Breast epithelium (tissue), 3 donors: Measurements from ENCODE around the gene MEST.

Source experiments
- CTCF ChIP-seq, 3 donors: fragments of 450-650 bp; IDR thresholded peaks; one replicate each; pipeline ENCODE4 v1.5.1; 2016 to 2017; ENCODE audit warnings: antibody characterized with exemption in 3 of 3, mild to moderate bottlenecking in 3 of 3, moderate library complexity in 3 of 3
- POLR2A ChIP-seq: fragments of 450-650 bp; IDR thresholded peaks from one replicate; pipeline ENCODE4 v1.6.1; 2016; ENCODE audit warnings: antibody characterized with exemption, mild to moderate bottlenecking, moderate library complexity

DNA sequence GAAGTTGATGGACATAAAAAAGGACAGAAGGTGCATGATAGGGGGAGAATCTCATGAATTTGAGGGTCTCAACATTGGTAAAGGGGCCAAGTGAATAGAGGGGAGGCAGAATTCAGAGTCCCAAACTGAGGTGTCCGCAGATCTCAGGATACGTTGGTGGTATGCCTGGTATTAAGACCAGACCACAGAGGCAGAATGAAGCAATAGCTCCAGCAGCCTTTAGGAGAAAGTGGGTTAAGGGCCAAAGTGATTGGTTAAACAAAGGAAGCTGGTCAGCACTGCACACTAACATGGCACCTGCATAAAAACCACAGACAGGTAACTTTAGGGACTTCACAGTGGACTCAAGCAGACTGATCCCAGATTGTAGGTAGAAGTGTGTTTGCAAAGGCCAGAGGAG lies 37.5 kb downstream of the MEST start:
- TF ChIP-seq CTCF (IDR thresholded peaks at IDR 0.05) (no peak), POLR2A (no peak)
